G401.6 (cell line): ENCODE data around the gene NECTIN2.
"Not testable (repeated sequence)": the region's sequence is repeated elsewhere in the genome, so short reads cannot be mapped to it uniquely, and the experiment has no call there.

Source experiments
- FAIRE-seq: peaks from 2 replicates; lab custom pipeline; 2012; peaks lifted over from hg19 to GRCh38; lab: Jason Lieb, UNC

NECTIN2 gene

GRCh38 chr19:44817725-44818465, 28.2 kb upstream of the NECTIN2 start:
- FAIRE-seq = no peak

GRCh38 chr19:44818466-44819031, 27.5 kb upstream of the NECTIN2 start:
- no peak for FAIRE-seq

- no peak for FAIRE-seq
These were observed 26.8 kb upstream of the NECTIN2 start for GRCh38 chr19:44819246-44819832.

- FAIRE-seq = no peak
These were observed 25.2 kb upstream of the NECTIN2 start for GRCh38 chr19:44820648-44821609.

- no peak for FAIRE-seq
These were observed 23.9 kb upstream of the NECTIN2 start for GRCh38 chr19:44822177-44822576.

GRCh38 chr19:44822670-44823372, 23.3 kb upstream of the NECTIN2 start:
- FAIRE-seq = no peak

GRCh38 chr19:44823373-44823698, 22.8 kb upstream of the NECTIN2 start:
- FAIRE-seq = no peak

- FAIRE-seq = no peak
These were observed 21.3 kb upstream of the NECTIN2 start for GRCh38 chr19:44824761-44825160.

GRCh38 chr19:44832875-44833274, 13.2 kb upstream of the NECTIN2 start:
- not testable (repeated sequence) for FAIRE-seq

GRCh38 chr19:44834399-44834798, 11.7 kb upstream of the NECTIN2 start:
- not testable (repeated sequence) for FAIRE-seq

- no peak for FAIRE-seq
These were observed 6.8 kb upstream of the NECTIN2 start for GRCh38 chr19:44839276-44839675.

- FAIRE-seq = no peak
These were observed 5.3 kb upstream of the NECTIN2 start for GRCh38 chr19:44840811-44841210.

GRCh38 chr19:44841231-44841630, 4.9 kb upstream of the NECTIN2 start:
- FAIRE-seq = no peak

- no peak for FAIRE-seq
These were observed 848 bp upstream of the NECTIN2 start for GRCh38 chr19:44845286-44845611.

GRCh38 chr19:44846455-44847143, 502 bp downstream of the NECTIN2 start:
- FAIRE-seq = no peak

GRCh38 chr19:44847144-44848035, 1.3 kb downstream of the NECTIN2 start:
- FAIRE-seq = no peak

GRCh38 chr19:44848036-44848811, 2.1 kb downstream of the NECTIN2 start:
- no peak for FAIRE-seq

- FAIRE-seq = no peak
These were observed 2.8 kb downstream of the NECTIN2 start for GRCh38 chr19:44848812-44849447.

- no peak for FAIRE-seq
These were observed 4.6 kb downstream of the NECTIN2 start for GRCh38 chr19:44850641-44851109.
